SK-N-SH (cell line): ENCODE measurements around the gene SPACA9. TPM values are rescaled to one million over a fixed set of nuclear protein-coding genes. Genes with fewer than 3 reads are reported as not detected.

ENCODE experiments used
- CTCF ChIA-PET: fragments of 300-600, 350-600 bp; formaldehyde crosslinking; extraction: SDS; loops from one replicate; lab custom pipeline; 2021; lab: Yijun Ruan, JAX
- POLR2A ChIA-PET: fragments of 350-600 bp; sonication (Branson Sonifier 250); formaldehyde crosslinking; extraction: SDS; loops from one replicate; lab custom pipeline; 2020; ENCODE audit warnings: antibody characterized with exemption, inconsistent platforms; lab: Yijun Ruan, JAX
- DNase-seq: peaks from one replicate; pipeline ENCODE4 v3.0.0; 2012
- H2AFZ ChIP-seq: fragments of 200-600 bp; sonication (generic); 2 replicates; pipeline ENCODE4 v1.8.1; 2016; ENCODE audit warnings: antibody characterized with exemption, mild to moderate bottlenecking, low read depth
- H3F3A ChIP-seq: fragments of 200-600 bp; sonication (generic); replicated peaks from 2 replicates; pipeline ENCODE3; 2016; ENCODE audit warnings: antibody characterized with exemption, mild to moderate bottlenecking; ENCODE audit not compliant: insufficient read depth
- H3K27ac ChIP-seq, 2 experiments: fragments of 200-500 bp in 1 of 2; fragments of 200-600 bp in 1 of 2; sonication (Bioruptor generic) in 1 of 2; sonication (generic), shearing (Covaris generic) in 1 of 2; 2 replicates each; pipeline versions ENCODE4 v1.5.1 to v1.6.1; 2014 to 2016; ENCODE audit warnings: low read depth in 2 of 2, inconsistent platforms in 1 of 2, low read length in 1 of 2, mild to moderate bottlenecking in 1 of 2, mixed read lengths in 1 of 2
- H3K27me3 ChIP-seq: fragments of 200-600 bp; sonication (generic), shearing (Covaris generic); 2 replicates; pipeline ENCODE4 v1.6.1; 2016; ENCODE audit warnings: mixed run types; ENCODE audit not compliant: insufficient read depth
- H3K36me3 ChIP-seq, 2 experiments: fragments of 200-500 bp in 1 of 2; fragments of 200-600 bp in 1 of 2; sonication (Bioruptor generic) in 1 of 2; sonication (generic) in 1 of 2; replicated peaks in 1 of 2; 2 replicates each; pipeline versions ENCODE3 to v1.5.1; 2014 to 2016; ENCODE audit warnings: low read length in 1 of 2, mild to moderate bottlenecking in 1 of 2; ENCODE audit not compliant: insufficient read depth in 2 of 2, control insufficient read depth in 1 of 2
- H3K4me1 ChIP-seq, 2 experiments: fragments of 200-500 bp in 1 of 2; fragments of 200-600 bp in 1 of 2; sonication (Bioruptor generic) in 1 of 2; sonication (generic), shearing (Covaris generic) in 1 of 2; 2 replicates each; pipeline versions ENCODE4 v1.5.1 to v1.6.1; 2014 to 2016; ENCODE audit warnings: low read depth in 1 of 2, low read length in 1 of 2, mixed run types in 1 of 2; ENCODE audit not compliant: insufficient read depth in 2 of 2, control insufficient read depth in 1 of 2
- H3K4me2 ChIP-seq: fragments of 200-600 bp; sonication (generic), shearing (Covaris generic); 2 replicates; pipeline ENCODE4 v1.6.1; 2017; ENCODE audit warnings: mixed run types
- H3K4me3 ChIP-seq, 2 experiments: fragments of 200-500 bp in 1 of 2; fragments of 200-600 bp in 1 of 2; sonication (Bioruptor generic) in 1 of 2; sonication (generic), shearing (Covaris generic) in 1 of 2; 2 replicates each; pipeline versions ENCODE4 v1.5.1 to v1.8.1; 2014 to 2016; ENCODE audit warnings: low read depth in 2 of 2, inconsistent platforms in 1 of 2, low read length in 1 of 2, mild to moderate bottlenecking in 1 of 2, mixed read lengths in 1 of 2, moderate library complexity in 1 of 2
- H3K79me2 ChIP-seq: fragments of 200-600 bp; sonication (generic); 2 replicates; pipeline ENCODE4 v1.8.1; 2017; ENCODE audit warnings: mild to moderate bottlenecking; ENCODE audit not compliant: insufficient read depth
- H3K9ac ChIP-seq: fragments of 200-600 bp; sonication (generic); 2 replicates; pipeline ENCODE4 v1.6.1; 2017; ENCODE audit warnings: mixed run types
- H3K9me2 ChIP-seq: fragments of 200-600 bp; sonication (generic); 2 replicates; pipeline ENCODE4 v1.6.1; 2017; ENCODE audit warnings: mixed run types
- H3K9me3 ChIP-seq: fragments of 200-600 bp; sonication (generic); 2 replicates; pipeline ENCODE4 v1.6.1; 2017; ENCODE audit warnings: mixed run types, mild to moderate bottlenecking, moderate library complexity
- H4K20me1 ChIP-seq: fragments of 200-600 bp; sonication (generic); 2 replicates; pipeline ENCODE4 v1.6.1; 2017; ENCODE audit warnings: mild to moderate bottlenecking, mixed run types; ENCODE audit not compliant: insufficient read depth
- ELF1 ChIP-seq: IDR thresholded peaks from 2 replicates; pipeline ENCODE4 v1.4.0; 2012
- EZH2phosphoT487 ChIP-seq: fragments of 200-600 bp; sonication (generic); IDR thresholded peaks from 2 replicates; pipeline ENCODE4 v1.6.1; 2017; ENCODE audit warnings: low read depth, mixed run types, mild to moderate bottlenecking, antibody characterized with exemption, moderate library complexity, borderline replicate concordance
- FOXM1 ChIP-seq: IDR thresholded peaks from 2 replicates; pipeline ENCODE4 v1.4.0; 2012; ENCODE audit warnings: low read depth, mild to moderate bottlenecking
- MAX ChIP-seq: IDR thresholded peaks from 2 replicates; pipeline ENCODE4 v1.4.0; 2012; ENCODE audit warnings: low read depth
- MXI1 ChIP-seq: IDR thresholded peaks from 2 replicates; pipeline ENCODE4 v1.6.1; 2012; ENCODE audit warnings: mild to moderate bottlenecking, low read depth, low read length, improper control_type of control experiment
- POLR2AphosphoS5 ChIP-seq: IDR thresholded peaks from 2 replicates; pipeline ENCODE4 v1.6.1; 2012; ENCODE audit warnings: low read depth, low read length
- RAD21 ChIP-seq: IDR thresholded peaks from 2 replicates; pipeline ENCODE4 v1.6.1; 2012; ENCODE audit warnings: mild to moderate bottlenecking, low read length
- REST ChIP-seq: IDR thresholded peaks from 2 replicates; pipeline ENCODE4 v1.6.1; 2012; ENCODE audit warnings: mild to moderate bottlenecking, low read depth, low read length, moderate library complexity
- RFX5 ChIP-seq: IDR thresholded peaks from 2 replicates; pipeline ENCODE4 v1.6.1; 2012; ENCODE audit warnings: mild to moderate bottlenecking, improper control_type of control experiment, low read length
- RXRA ChIP-seq: IDR thresholded peaks from 2 replicates; pipeline ENCODE4 v1.4.0; 2012; ENCODE audit warnings: low read depth, mild to moderate bottlenecking, borderline replicate concordance
- USF1 ChIP-seq: IDR thresholded peaks from 2 replicates; pipeline ENCODE4 v1.4.0; 2012; ENCODE audit warnings: low read depth, borderline replicate concordance
- USF2 ChIP-seq: fragments of 150-350 bp; IDR thresholded peaks from 2 replicates; pipeline ENCODE4 v1.6.1; 2017; ENCODE audit warnings: antibody characterized with exemption, low read length, low read depth, borderline replicate concordance
- WGBS: methylation state at CpG from one replicate; pipeline ENCODE4 v1.1.6; 2017; ENCODE audit warnings: low lambda C conversion rate; 5-methylcytosine and 5-hydroxymethylcytosine counted together
- polyA plus RNA-seq, 3 experiments: library from polyadenylated mRNA; depleted of rRNA; stranded (reverse); fragments of >200 nt; gene quantifications; 2 replicates each; pipeline ENCODE4 v1.2.3, GENCODE V29; 2012

Gene SPACA9
- polyA plus RNA-seq, 1 of the 3 experiments (the other 2 are of a cell fraction): 9.8 TPM

- no peak overlapping the region for H3K9ac ChIP-seq
- no peaks in the 10 kb centered on the region for H3K9me3 ChIP-seq
- H3K36me3 ChIP-seq: peaks cover 17 to 44% of the 10 kb centered on the region in 2 experiments
- H3K4me1 ChIP-seq: no peaks in the 10 kb centered on the region
- no peaks in the 10 kb centered on the region for H3K9me2 ChIP-seq
- ChIA-PET CTCF (interaction anchor here (0.7 to 1.1 kb wide), 2 partner anchors 8 to 30 kb away, joined by 3 read pairs; no protein-coding TSS in a partner anchor), POLR2A (no interaction called here)
- H3K79me2 ChIP-seq: peaks cover 18% of the 10 kb centered on the region
- no peaks in the 10 kb centered on the region; the same call in 1 of the 2 replicates for H4K20me1 ChIP-seq
- DNase-seq: no peak
- H3K27ac ChIP-seq: no peak overlapping the region
- H3K4me3 ChIP-seq: no peak overlapping the region
- H2AFZ ChIP-seq: no peak overlapping the region
- H3K27me3 ChIP-seq: no peaks in the 10 kb centered on the region
- H3K4me2 ChIP-seq: no peak overlapping the region
- WGBS: 97% methylated on average over 9 of the region's 9 CpGs
- TF ChIP-seq FOXM1: no peak
- no peaks in the 10 kb centered on the region for H3F3A ChIP-seq
Observed at GRCh38 chr9:132931178-132931735, 52.6 kb downstream of the SPACA9 start.

GRCh38 chr9:132935026-132935425 lies 56.3 kb downstream of the SPACA9 start:
- no peaks in the 10 kb centered on the region for H3K27me3 ChIP-seq
- no peak overlapping the region for H3K9ac ChIP-seq
- H3K79me2 ChIP-seq: peaks cover 56% of the 10 kb centered on the region
- no peaks in the 10 kb centered on the region for H3F3A ChIP-seq
- H3K4me1 ChIP-seq: no peaks in the 10 kb centered on the region
- H3K4me2 ChIP-seq: no peak overlapping the region
- H3K9me3 ChIP-seq: no peaks in the 10 kb centered on the region
- H2AFZ ChIP-seq: no peak overlapping the region
- peaks cover 6 to 18% of the 10 kb centered on the region in 2 experiments for H3K36me3 ChIP-seq
- ChIA-PET POLR2A (interaction anchor here (0.9 kb wide), 1 partner anchor 9 kb away, joined by 5 read pairs; the partner anchor contains the start of gene TSC1), CTCF (interaction anchor here (1.1 to 2.2 kb wide), 8 partner anchors 9 to 284 kb away, joined by 3 to 8 read pairs (median 6); partner anchors contain the start of gene TSC1)
- H3K9me2 ChIP-seq: no peaks in the 10 kb centered on the region
- H3K4me3 ChIP-seq: no peak overlapping the region
- H3K27ac ChIP-seq: no peak overlapping the region
- DNase-seq: no peak
- WGBS: 93% methylated on average over 6 of the region's 6 CpGs
- TF ChIP-seq RXRA (no peak), EZH2phosphoT487 (no peak), MXI1 (no peak), REST (no peak), POLR2AphosphoS5 (no peak), ELF1 (no peak), MAX (no peak), RAD21 (no peak), USF2 (no peak), RFX5 (no peak), USF1 (no peak)
- no peaks in the 10 kb centered on the region; the same call in none of the 2 replicates for H4K20me1 ChIP-seq
